ENCODE measurements around the gene SLC6A3.

SLC6A3 gene

DNA sequence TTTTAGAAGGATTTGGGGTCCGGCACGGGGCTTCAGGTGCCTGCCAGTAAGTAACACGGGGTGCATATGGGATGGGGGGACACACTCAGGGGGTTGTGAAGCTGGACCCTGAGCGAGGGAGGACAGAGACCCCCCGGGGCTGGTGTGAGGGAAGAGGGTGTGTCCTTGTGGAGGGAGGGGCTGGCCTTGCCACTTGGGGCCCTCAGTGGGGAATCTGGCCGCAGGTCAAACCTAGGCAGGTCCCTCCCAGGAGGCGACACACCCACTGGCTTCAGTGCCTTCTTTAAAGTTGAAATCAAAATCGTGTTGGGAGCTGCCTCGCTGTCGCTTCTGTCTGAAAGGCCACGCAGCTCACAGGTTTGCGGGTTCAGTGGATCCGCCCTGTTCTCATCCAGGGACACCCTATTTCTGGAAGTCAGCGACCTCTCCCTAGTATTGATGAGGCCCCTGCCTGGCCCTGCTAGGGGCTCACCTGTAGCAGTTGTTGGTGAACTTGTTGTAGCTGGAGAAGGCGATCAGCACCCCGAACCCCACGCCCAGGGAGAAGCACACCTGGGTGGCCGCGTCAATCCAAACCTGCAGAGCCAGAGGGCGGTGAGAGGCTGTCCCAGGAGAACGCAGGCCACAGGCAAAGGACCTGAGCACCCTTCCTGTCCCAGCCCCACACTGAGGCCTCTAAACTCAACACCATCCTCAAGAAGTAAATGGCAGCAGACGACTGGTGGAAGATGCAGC, 29.4 kb downstream of the SLC6A3 start:
- TF ChIP-seq, protein P1, sequence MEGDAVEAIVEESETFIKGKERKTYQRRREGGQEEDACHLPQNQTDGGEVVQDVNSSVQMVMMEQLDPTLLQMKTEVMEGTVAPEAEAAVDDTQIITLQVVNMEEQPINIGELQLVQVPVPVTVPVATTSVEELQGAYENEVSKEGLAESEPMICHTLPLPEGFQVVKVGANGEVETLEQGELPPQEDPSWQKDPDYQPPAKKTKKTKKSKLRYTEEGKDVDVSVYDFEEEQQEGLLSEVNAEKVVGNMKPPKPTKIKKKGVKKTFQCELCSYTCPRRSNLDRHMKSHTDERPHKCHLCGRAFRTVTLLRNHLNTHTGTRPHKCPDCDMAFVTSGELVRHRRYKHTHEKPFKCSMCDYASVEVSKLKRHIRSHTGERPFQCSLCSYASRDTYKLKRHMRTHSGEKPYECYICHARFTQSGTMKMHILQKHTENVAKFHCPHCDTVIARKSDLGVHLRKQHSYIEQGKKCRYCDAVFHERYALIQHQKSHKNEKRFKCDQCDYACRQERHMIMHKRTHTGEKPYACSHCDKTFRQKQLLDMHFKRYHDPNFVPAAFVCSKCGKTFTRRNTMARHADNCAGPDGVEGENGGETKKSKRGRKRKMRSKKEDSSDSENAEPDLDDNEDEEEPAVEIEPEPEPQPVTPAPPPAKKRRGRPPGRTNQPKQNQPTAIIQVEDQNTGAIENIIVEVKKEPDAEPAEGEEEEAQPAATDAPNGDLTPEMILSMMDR (IDR thresholded peaks at IDR 0.05) = no peak
- Histone ChIP-seq H3K4me1 (ENCODE audit: control insufficient read depth in 1 of 2, insufficient read depth in 1 of 2, low read depth in 1 of 2, low read length in 1 of 2) (no peaks in the 10 kb centered on the region), H3K36me3 (no peaks in the 10 kb centered on the region), H3K27ac (no peak overlapping the region), H3K4me3 (ENCODE audit: low read depth in 1 of 2, low read length in 1 of 2) (no peak overlapping the region), H3K27me3 (peaks cover 23% of the 10 kb centered on the region), H3K9me3 (no peaks in the 10 kb centered on the region)

DNA sequence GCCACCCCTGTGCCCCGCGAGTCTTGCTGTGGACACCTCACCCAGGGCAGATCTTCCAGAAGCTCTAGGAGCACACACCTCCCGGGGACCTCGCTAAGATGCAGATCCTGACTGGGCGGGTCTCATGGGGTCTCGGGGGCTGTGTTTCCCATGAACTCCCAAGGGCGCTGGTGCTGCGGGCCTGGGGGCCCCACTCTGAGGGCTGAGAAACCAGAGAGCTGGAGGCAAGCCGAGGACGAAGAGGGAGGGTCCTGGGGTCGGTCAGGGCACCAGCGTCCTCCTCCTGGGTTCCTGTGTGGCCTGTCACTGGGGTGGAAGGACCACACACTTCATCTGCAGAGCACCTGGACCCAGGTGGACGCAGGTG, 30.2 kb downstream of the SLC6A3 start:
- no peaks in the 10 kb centered on the region for H3K9me3 ChIP-seq
- no peak overlapping the region for H3K4me3 ChIP-seq (ENCODE audit: low read depth in 1 of 2, low read length in 1 of 2)
- TF ChIP-seq, protein P1 (IDR thresholded peaks at IDR 0.05) = no peak
- H3K36me3 ChIP-seq = no peaks in the 10 kb centered on the region
- no peaks in the 10 kb centered on the region for H3K4me1 ChIP-seq (ENCODE audit: control insufficient read depth in 1 of 2, insufficient read depth in 1 of 2, low read depth in 1 of 2, low read length in 1 of 2)
- peaks cover 23% of the 10 kb centered on the region for H3K27me3 ChIP-seq
- H3K27ac ChIP-seq = no peak overlapping the region

DNA sequence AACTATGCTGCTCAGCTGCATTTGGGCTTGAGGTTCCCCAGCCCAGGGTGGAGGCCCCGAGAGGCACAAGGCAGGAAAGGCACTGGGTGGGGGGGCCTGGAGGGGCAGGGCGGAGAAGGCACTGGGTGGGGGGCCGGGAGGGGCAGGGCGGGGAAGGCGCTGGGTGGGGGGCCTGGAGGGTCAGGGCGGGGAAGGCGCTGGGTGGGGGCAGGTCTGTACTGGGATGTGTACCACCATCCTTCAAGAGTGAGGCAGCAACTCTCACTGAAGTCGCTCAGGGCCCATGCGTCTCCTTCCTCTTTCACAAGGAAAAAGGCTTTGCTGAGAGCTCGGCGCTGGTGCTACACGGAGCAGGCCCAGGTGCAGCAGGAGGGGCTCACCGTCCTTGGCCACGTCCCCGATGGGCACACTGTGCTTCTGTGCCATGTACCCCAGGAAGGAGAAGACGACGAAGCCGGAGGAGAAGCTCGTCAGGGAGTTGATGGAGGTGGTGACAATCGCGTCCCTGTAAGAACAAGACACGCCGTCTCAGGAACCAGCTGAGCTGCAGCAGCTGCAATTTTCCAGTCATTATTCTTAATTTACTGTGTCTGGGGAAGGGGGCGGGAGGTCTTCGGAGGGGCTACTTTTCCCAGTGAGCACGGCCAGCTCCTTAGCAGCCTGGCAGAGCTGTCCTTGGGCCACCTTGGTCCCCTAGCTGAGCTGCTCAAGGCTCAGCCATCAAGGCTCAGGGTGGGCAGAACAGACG, 30.8 kb downstream of the SLC6A3 start:
- Histone ChIP-seq H3K4me3 (ENCODE audit: low read depth in 1 of 2, low read length in 1 of 2) (no peak overlapping the region), H3K27me3 (peaks cover 24% of the 10 kb centered on the region)

DNA sequence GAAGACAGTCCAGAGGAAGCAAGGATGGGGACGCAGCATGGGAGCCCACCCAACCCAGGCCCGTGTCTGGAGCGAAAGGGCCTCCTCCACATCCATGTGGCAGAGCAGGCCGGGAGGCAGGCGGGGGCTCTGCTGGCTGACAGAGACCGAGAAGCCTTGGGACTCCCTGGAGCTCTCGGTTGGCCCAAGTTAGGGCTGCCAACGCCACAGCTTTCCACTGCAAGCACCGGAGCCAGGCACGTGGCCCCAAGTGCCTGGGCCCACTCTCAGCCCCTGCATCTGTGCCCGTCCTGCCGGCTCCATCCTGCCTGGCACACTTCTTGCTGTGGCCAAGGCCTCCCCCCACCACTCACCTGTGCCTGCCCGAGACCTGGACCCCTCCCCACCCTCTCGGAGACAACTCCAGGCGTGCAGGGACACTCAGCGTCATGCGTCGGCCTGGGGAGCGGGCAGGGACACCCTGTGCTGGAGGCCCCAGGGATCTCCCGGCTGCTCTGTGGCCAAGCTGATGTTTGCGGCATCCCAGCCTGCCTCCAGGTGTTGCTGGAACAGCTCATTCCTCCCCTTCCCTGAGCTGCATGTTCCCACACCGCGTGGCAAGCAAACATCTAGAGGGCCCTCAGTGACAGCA, 31.5 kb downstream of the SLC6A3 start:
- Histone ChIP-seq H3K4me3 (ENCODE audit: low read depth in 1 of 2, low read length in 1 of 2) (no peak overlapping the region), H3K9me3 (no peaks in the 10 kb centered on the region), H3K4me1 (ENCODE audit: control insufficient read depth in 1 of 2, insufficient read depth in 1 of 2, low read depth in 1 of 2, low read length in 1 of 2) (no peaks in the 10 kb centered on the region), H3K27me3 (peaks cover 31% of the 10 kb centered on the region), H3K27ac (no peak overlapping the region), H3K36me3 (no peaks in the 10 kb centered on the region)
- TF ChIP-seq, protein P1 (IDR thresholded peaks at IDR 0.05) = no peak

More for the DNA sequence above, 30.8 kb downstream of the SLC6A3 start:
- TF ChIP-seq, protein P1 (IDR thresholded peaks at IDR 0.05) = no peak
- no peak overlapping the region for H3K27ac ChIP-seq
- no peaks in the 10 kb centered on the region for H3K4me1 ChIP-seq (ENCODE audit: control insufficient read depth in 1 of 2, insufficient read depth in 1 of 2, low read depth in 1 of 2, low read length in 1 of 2)
- H3K36me3 ChIP-seq = no peaks in the 10 kb centered on the region
- no peaks in the 10 kb centered on the region for H3K9me3 ChIP-seq

DNA sequence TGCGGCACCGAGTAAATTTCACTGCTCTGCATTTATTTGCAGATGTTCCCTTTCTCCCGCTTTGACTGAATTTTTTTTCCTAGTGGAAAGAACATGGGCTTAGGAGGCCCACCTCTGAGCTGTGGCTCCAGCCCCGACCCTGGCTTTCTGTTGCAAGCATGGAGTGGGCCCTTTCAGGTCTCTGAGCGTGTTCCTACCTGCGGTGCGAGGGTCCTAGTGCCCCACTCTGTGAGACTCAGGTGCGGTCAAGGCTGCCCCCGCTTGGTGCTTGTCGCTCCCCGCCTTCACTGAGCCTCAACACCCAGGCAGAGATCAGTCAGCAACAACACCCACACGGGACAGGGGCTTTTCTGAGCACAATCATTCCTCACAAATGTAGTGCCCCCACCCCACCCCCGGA, 32.0 kb downstream of the SLC6A3 start:
- H3K4me1 ChIP-seq (ENCODE audit: control insufficient read depth in 1 of 2, insufficient read depth in 1 of 2, low read depth in 1 of 2, low read length in 1 of 2) = no peaks in the 10 kb centered on the region
- H3K36me3 ChIP-seq = no peaks in the 10 kb centered on the region
- H3K27me3 ChIP-seq = peaks cover 36% of the 10 kb centered on the region

More for the DNA sequence above, 32.0 kb downstream of the SLC6A3 start:
- Histone ChIP-seq H3K9me3 (no peaks in the 10 kb centered on the region), H3K27ac (no peak overlapping the region), H3K4me3 (ENCODE audit: low read depth in 1 of 2, low read length in 1 of 2) (no peak overlapping the region)
- TF ChIP-seq, protein P1 (IDR thresholded peaks at IDR 0.05) = no peak
